Peyer's patch (tissue), 4 donors: ENCODE results near the gene SEPTIN6. TPM values are rescaled to one million over a fixed set of nuclear protein-coding genes. Genes with fewer than 3 reads are reported as not detected.

ENCODE experiments used
- DNase-seq, 3 donors: peaks; one replicate each; pipeline ENCODE4 v3.0.0-alpha.2; 2017 to 2019
- H3K27ac ChIP-seq, 4 donors: fragments of 200-600 bp; sonication (generic); one replicate each; pipeline ENCODE4 v1.5.1; 2016 to 2019
- H3K27me3 ChIP-seq, 2 donors: fragments of 200-600 bp; sonication (generic); one replicate each; pipeline ENCODE4 v1.5.1; 2019
- H3K36me3 ChIP-seq, 3 donors: fragments of 200-600 bp; sonication (generic); one replicate each; pipeline ENCODE4 v1.5.1; 2016 to 2019
- H3K4me1 ChIP-seq, 4 donors: fragments of 200-600 bp; sonication (generic); one replicate each; pipeline ENCODE4 v1.5.1; 2016 to 2019
- H3K4me3 ChIP-seq, 4 donors: fragments of 200-600 bp; sonication (generic); 1 replicate in 3 of 4; 2 replicates in 1 of 4; pipeline ENCODE4 v1.5.1; 2016 to 2019; ENCODE audit warnings: mild to moderate bottlenecking in 1 of 4
- H3K9me3 ChIP-seq, 4 donors: fragments of 200-600 bp; sonication (generic); one replicate each; pipeline ENCODE4 v1.5.1; 2016 to 2019; ENCODE audit warnings: mild to moderate bottlenecking in 1 of 4
- POLR2A ChIP-seq, 2 donors: fragments of 450-650 bp; IDR thresholded peaks; one replicate each; pipeline ENCODE4 v1.5.1; 2017; ENCODE audit warnings: antibody characterized with exemption in 2 of 2, mild to moderate bottlenecking in 2 of 2, moderate library complexity in 2 of 2
- small RNA-seq, 2 donors: library from RNA; depleted of rRNA; stranded (forward); fragments of <200 nt; gene quantifications; one replicate each; pipeline ENCODE3, GENCODE V24; 2016
- total RNA-seq, 4 donors: library from RNA; depleted of rRNA; stranded (reverse); fragments of >200 nt; gene quantifications; one replicate each; pipeline ENCODE4 v1.1.0, GENCODE V29; 2016
- TF ChIP-seq, protein P1 (sequence below), 6 experiments: fragments of 450-650 bp in 4 of 6; fragments of 200-600 bp in 2 of 6; sonication (generic) in 1 of 6; IDR thresholded peaks; one replicate each; pipeline ENCODE4 v1.5.1; 2017 to 2019; ENCODE audit warnings: antibody characterized with exemption in 6 of 6, mild to moderate bottlenecking in 3 of 6, moderate library complexity in 1 of 6

The SEPTIN6 gene
- total RNA-seq, 4 donors from 2014 or later, result 4.9 to 116 (median 15.5) TPM

DNA sequence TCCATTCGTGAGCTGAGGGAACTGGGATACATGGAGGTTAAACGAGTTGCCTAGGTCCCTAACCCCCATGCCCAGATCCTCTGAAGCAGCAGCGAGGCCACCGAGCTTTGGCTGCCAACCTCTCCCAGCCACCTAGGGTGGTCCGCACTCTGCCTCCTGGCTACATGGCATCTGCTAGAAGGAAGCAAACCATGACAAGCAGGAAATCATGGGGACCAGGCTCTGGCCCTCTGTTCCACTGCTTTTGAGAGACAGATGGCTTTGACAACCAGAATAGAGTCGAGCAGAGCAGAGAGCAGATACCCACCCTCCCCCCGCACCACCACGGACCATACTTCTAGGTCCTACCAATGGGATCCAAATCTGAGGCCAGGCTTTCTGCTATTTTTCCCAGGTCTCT, 49.3 kb downstream of the SEPTIN6 start:
- TF ChIP-seq, protein P1, sequence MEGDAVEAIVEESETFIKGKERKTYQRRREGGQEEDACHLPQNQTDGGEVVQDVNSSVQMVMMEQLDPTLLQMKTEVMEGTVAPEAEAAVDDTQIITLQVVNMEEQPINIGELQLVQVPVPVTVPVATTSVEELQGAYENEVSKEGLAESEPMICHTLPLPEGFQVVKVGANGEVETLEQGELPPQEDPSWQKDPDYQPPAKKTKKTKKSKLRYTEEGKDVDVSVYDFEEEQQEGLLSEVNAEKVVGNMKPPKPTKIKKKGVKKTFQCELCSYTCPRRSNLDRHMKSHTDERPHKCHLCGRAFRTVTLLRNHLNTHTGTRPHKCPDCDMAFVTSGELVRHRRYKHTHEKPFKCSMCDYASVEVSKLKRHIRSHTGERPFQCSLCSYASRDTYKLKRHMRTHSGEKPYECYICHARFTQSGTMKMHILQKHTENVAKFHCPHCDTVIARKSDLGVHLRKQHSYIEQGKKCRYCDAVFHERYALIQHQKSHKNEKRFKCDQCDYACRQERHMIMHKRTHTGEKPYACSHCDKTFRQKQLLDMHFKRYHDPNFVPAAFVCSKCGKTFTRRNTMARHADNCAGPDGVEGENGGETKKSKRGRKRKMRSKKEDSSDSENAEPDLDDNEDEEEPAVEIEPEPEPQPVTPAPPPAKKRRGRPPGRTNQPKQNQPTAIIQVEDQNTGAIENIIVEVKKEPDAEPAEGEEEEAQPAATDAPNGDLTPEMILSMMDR (IDR thresholded peaks at IDR 0.05), result no peak
- no peak for TF ChIP-seq POLR2A (IDR thresholded peaks at IDR 0.05)
- H3K27me3 ChIP-seq, result no peaks in the 10 kb centered on the region
- no peaks in the 10 kb centered on the region for H3K9me3 ChIP-seq
- DNase-seq, result no peak
- no peaks in the 10 kb centered on the region for H3K36me3 ChIP-seq
- no peak overlapping the region for H3K4me3 ChIP-seq
- no peaks in the 10 kb centered on the region for H3K4me1 ChIP-seq
- no peak overlapping the region for H3K27ac ChIP-seq

Small RNAs within 50 kb of the gene (small RNA-seq; reads per million reads assigned to genes)
- 1.3 to 2.5 reads per million in 2 donors for gene MIR766

Other genes starting within 250 kb of the SEPTIN6 start
- 1,000 to 10,000 TPM in 1 of 4 donors, 100 to 1,000 TPM in 3; 366 to 1,287 (median 800) TPM for gene SLC25A5, start 224.7 kb downstream of the SEPTIN6 start, total RNA-seq
- 10 to 100 TPM; 15.4 to 25.7 (median 20.8) TPM for gene STEEP1, start 127.8 kb downstream of the SEPTIN6 start, total RNA-seq
- gene UBE2A, start 118.6 kb downstream of the SEPTIN6 start, total RNA-seq, result 10 to 100 TPM; 33.8 to 49.0 (median 35.7) TPM
- gene NKRF, start 86.7 kb downstream of the SEPTIN6 start, total RNA-seq, result 1 to 10 TPM; 4.0 to 9.9 (median 6.2) TPM
- 1 to 10 TPM in 3 of 4 donors, not detected in 1; 1.3 to 2.7 (median 2.5) TPM for gene SOWAHD, start 65.4 kb upstream of the SEPTIN6 start, total RNA-seq
- 1,000 to 10,000 TPM in 2 of 4 donors, 100 to 1,000 TPM in 2; 781 to 2,903 (median 945) TPM for gene RPL39, start 98.5 kb upstream of the SEPTIN6 start, total RNA-seq
- gene UPF3B, start 159.8 kb upstream of the SEPTIN6 start, total RNA-seq, result 10 to 100 TPM in 2 of 4 donors, 1 to 10 TPM in 2; 5.3 to 28.9 (median 8.8) TPM
- 10 to 100 TPM; 11.6 to 16.6 (median 15.6) TPM for gene RNF113A, start 178.6 kb upstream of the SEPTIN6 start, total RNA-seq
- gene NDUFA1, start 178.7 kb upstream of the SEPTIN6 start, total RNA-seq, result 100 to 1,000 TPM in 1 of 4 donors, 10 to 100 TPM in 3; 58.1 to 109 (median 68.7) TPM
- not detected for gene AKAP14, start 202.7 kb upstream of the SEPTIN6 start, total RNA-seq